ENCODE data around the gene ICE2. TPM values are rescaled to one million over a fixed set of nuclear protein-coding genes. Genes with fewer than 3 reads are reported as not detected.
A peak's percentile ranks its signal among the peaks of the same experiment; 100 is the strongest.

The ICE2 gene
- total and polyA plus RNA-seq, 2 of the 4 experiments (the other 2 are of a cell fraction), result 14.7 to 21.1 TPM

DNA sequence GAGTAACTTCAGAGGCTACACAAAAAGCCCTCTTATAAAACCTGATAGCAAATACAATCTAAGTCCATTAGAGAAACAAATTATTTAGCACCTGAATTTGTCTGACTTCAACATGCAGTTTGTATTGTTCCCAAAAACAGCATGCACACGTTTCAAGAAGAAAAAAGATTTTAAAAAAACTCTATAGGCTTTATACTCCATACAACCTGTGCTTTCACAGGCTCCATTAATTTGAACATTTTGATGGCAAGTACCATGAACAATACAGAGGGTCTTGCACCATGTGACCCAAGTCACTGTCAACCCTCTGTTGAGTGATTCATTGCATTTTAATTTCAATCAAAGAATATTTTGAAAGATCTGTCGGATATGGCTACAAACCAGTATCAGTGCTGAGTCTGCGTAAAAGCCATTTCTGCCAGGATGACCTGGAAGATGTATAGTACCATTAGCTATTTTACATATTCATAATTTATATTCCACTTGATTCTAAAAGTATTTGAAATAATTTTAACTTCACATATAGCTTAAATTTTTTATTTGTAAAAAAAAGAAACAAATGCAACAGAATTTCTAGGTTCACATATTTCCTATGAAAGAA lies 94.3 kb downstream of the ICE2 start:
- H2BK15ac ChIP-seq (ENCODE audit: low read depth, low read length), result no peak overlapping the region
- dilution Hi-C loops (cut with HindIII; ENCODE audit: low sequenced_read_pairs, unreplicated experiment), result no loop called here
- TF ChIP-seq, protein P1, sequence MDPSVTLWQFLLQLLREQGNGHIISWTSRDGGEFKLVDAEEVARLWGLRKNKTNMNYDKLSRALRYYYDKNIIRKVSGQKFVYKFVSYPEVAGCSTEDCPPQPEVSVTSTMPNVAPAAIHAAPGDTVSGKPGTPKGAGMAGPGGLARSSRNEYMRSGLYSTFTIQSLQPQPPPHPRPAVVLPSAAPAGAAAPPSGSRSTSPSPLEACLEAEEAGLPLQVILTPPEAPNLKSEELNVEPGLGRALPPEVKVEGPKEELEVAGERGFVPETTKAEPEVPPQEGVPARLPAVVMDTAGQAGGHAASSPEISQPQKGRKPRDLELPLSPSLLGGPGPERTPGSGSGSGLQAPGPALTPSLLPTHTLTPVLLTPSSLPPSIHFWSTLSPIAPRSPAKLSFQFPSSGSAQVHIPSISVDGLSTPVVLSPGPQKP (IDR thresholded peaks at IDR 0.05; ENCODE audit: borderline replicate concordance, low read depth, low read length), result no peak
- TF ChIP-seq MAFK (IDR thresholded peaks at IDR 0.05; ENCODE audit: low read depth, low read length) (peak; percentile 25; the same call in 1 of the 2 replicates), CEBPB (IDR thresholded peaks at IDR 0.05; ENCODE audit: low read depth, low read length) (no peak), CHD1 (IDR thresholded peaks at IDR 0.05; ENCODE audit: low read depth, low read length) (no peak)
- TF ChIP-seq, protein P2, sequence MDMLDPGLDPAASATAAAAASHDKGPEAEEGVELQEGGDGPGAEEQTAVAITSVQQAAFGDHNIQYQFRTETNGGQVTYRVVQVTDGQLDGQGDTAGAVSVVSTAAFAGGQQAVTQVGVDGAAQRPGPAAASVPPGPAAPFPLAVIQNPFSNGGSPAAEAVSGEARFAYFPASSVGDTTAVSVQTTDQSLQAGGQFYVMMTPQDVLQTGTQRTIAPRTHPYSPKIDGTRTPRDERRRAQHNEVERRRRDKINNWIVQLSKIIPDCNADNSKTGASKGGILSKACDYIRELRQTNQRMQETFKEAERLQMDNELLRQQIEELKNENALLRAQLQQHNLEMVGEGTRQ (IDR thresholded peaks at IDR 0.05; ENCODE audit: low read depth, low read length), result 0 out of 2 replicates have a peak, but pooled peaks have one; percentile 8
- H3K9me3 ChIP-seq (ENCODE audit: control insufficient read depth, insufficient read depth, low read length), result no peaks in the 10 kb centered on the region
- peaks cover 28% of the 10 kb centered on the region for H3K4me1 ChIP-seq (ENCODE audit: control insufficient read depth, insufficient read depth, low read length)
- no peak overlapping the region for H2AK5ac ChIP-seq (ENCODE audit: low read depth, low read length)
- DNase-seq (no peak), ATAC-seq (ENCODE audit: low read depth) (no peak)
- H3K14ac ChIP-seq (replicated peaks; ENCODE audit: low read depth, low read length), result no peak overlapping the region
- H3K4me3 ChIP-seq (ENCODE audit: insufficient read depth, low read depth, low read length), result no peak overlapping the region
- H4K20me1 ChIP-seq (ENCODE audit: insufficient read depth, low read length), result peaks cover 99% of the 10 kb centered on the region
- H2AK9ac ChIP-seq (replicated peaks; ENCODE audit: low read depth, low read length, poor library complexity), result no peak overlapping the region
- ChIA-PET POLR2A (ENCODE audit: unreplicated experiment) (interaction anchor here (0.6 kb wide), 1 partner anchor 13 kb away, joined by 4 read pairs; no protein-coding TSS in a partner anchor), CTCF (no interaction called here)
- no peak overlapping the region for H4K91ac ChIP-seq (ENCODE audit: insufficient read depth, low read depth, low read length)
- H3K79me1 ChIP-seq (ENCODE audit: low read depth in 1 of 2, low read length in 2 of 2), result peaks cover 9 to 48% of the 10 kb centered on the region in 2 experiments; a peak in 3 of 4 replicates
- no peak overlapping the region for H4K8ac ChIP-seq (ENCODE audit: low read depth in 2 of 2, low read length in 2 of 2)
- H3K4me2 ChIP-seq (ENCODE audit: low read depth, low read length), result no peak overlapping the region
- H2AFZ ChIP-seq (replicated peaks; ENCODE audit: low read length, poor library complexity), result no peak overlapping the region
- peaks cover 37% of the 10 kb centered on the region for H3K9me1 ChIP-seq (ENCODE audit: insufficient read depth, low read length)
- no peak overlapping the region for H2BK120ac ChIP-seq (ENCODE audit: low read depth, low read length)
- H3K9ac ChIP-seq (ENCODE audit: low read depth, low read length), result no peak overlapping the region
- no peak overlapping the region; the same call in 1 of the 2 replicates for H3K23ac ChIP-seq (ENCODE audit: low read depth, low read length)
- no TSS peak for BruUV-seq (replicated peaks)
- no peak overlapping the region for H3K18ac ChIP-seq (ENCODE audit: low read depth, low read length)
- H3K27ac ChIP-seq (ENCODE audit: insufficient read depth, low read length), result no peak overlapping the region
- H2BK5ac ChIP-seq (ENCODE audit: low read depth, low read length, poor library complexity, severe bottlenecking), result no peak overlapping the region
- no peak overlapping the region for H2BK20ac ChIP-seq (ENCODE audit: low read depth, low read length)
- in situ Hi-C loops (cut with MboI; ENCODE audit: low sequenced_read_pairs), result no loop called here
- peaks cover 31% of the 10 kb centered on the region for H3K36me3 ChIP-seq (ENCODE audit: control insufficient read depth, insufficient read depth, low read length)
- H4K5ac ChIP-seq (ENCODE audit: low read depth, low read length), result no peak overlapping the region
- no peaks in the 10 kb centered on the region for H3K27me3 ChIP-seq (ENCODE audit: control insufficient read depth, insufficient read depth, low read length)
- intact Hi-C loops (cut with micrococcal nuclease), result no loop called here
- no peak overlapping the region for H3K4ac ChIP-seq (ENCODE audit: low read depth, low read length)
- no CpG with 5 or more reads among the region's 3 CpGs for WGBS, 2 experiments (ENCODE audit: extremely low coverage in 2 of 2, insufficient read length in 1 of 2)
- H3K56ac ChIP-seq (ENCODE audit: extremely low read depth, insufficient read depth, low read length), result no peak overlapping the region

Data from IMR-90 (cell line).